ENCODE measurements around the gene SIAH3. TPM values are rescaled to one million over a fixed set of nuclear protein-coding genes. Genes with fewer than 3 reads are reported as not detected.

The SIAH3 gene
- polyA plus RNA-seq, 1 donor from 2014 or later: 4.9 TPM

DNA sequence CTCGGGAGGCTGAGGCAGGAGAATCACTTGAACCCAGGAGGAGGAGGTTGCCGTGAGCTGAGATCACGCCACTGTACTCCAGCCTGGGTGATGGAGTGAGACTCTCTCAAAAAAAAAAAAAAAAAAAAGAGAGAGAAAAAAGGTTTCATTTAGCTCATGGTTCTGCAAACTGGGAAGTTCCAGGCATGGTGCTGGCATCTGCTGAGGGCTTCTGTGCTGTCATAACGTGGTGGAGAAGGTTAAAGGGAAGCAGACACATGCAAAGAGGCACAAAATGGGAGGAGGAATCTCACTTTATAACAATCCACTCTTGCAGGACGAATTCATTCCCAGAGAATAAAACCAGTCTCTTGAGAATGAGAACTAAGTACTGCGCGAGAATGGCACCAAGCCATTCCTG is 34.9 kb upstream of the SIAH3 start:
- Histone ChIP-seq H3F3A (ENCODE audit: insufficient read depth, low read length, poor library complexity, severe bottlenecking) (no peaks in the 10 kb centered on the region), H2AFZ (ENCODE audit: low read depth, low read length) (no peak overlapping the region), H3K27ac (ENCODE audit: low read length) (no peak overlapping the region), H3K4me2 (ENCODE audit: low read length) (no peak overlapping the region), H3K27me3 (ENCODE audit: insufficient read depth, low read depth, low read length) (no peaks in the 10 kb centered on the region), H3K9me2 (ENCODE audit: insufficient read depth, low read length) (no peaks in the 10 kb centered on the region), H3K9ac (ENCODE audit: low read length) (no peak overlapping the region), H4K20me1 (ENCODE audit: insufficient read depth) (no peaks in the 10 kb centered on the region), H3K36me3 (ENCODE audit: insufficient read depth, low read length) (no peaks in the 10 kb centered on the region), H3K4me3 (ENCODE audit: low read length) (no peak overlapping the region), H3K79me2 (replicated peaks; ENCODE audit: insufficient read depth, low read length) (no peaks in the 10 kb centered on the region), H3K9me3 (ENCODE audit: low read length) (no peaks in the 10 kb centered on the region)
- TF ChIP-seq RAD21 (conservative IDR thresholded peaks at IDR 0.05) (no peak), SMC3 (conservative IDR thresholded peaks at IDR 0.05; ENCODE audit: poor library complexity) (no peak), MXI1 (conservative IDR thresholded peaks at IDR 0.05; ENCODE audit: poor library complexity, severe bottlenecking) (no peak), EZH2 (IDR thresholded peaks at IDR 0.05; ENCODE audit: borderline replicate concordance, insufficient read depth, low read length, poor library complexity, severe bottlenecking) (no peak), TAF1 (IDR thresholded peaks at IDR 0.05; ENCODE audit: low read depth) (no peak), POLR2AphosphoS5 (IDR thresholded peaks at IDR 0.05) (no peak), EP300 (conservative IDR thresholded peaks at IDR 0.05; ENCODE audit: poor library complexity, severe bottlenecking) (no peak)
- TF ChIP-seq, protein P1, sequence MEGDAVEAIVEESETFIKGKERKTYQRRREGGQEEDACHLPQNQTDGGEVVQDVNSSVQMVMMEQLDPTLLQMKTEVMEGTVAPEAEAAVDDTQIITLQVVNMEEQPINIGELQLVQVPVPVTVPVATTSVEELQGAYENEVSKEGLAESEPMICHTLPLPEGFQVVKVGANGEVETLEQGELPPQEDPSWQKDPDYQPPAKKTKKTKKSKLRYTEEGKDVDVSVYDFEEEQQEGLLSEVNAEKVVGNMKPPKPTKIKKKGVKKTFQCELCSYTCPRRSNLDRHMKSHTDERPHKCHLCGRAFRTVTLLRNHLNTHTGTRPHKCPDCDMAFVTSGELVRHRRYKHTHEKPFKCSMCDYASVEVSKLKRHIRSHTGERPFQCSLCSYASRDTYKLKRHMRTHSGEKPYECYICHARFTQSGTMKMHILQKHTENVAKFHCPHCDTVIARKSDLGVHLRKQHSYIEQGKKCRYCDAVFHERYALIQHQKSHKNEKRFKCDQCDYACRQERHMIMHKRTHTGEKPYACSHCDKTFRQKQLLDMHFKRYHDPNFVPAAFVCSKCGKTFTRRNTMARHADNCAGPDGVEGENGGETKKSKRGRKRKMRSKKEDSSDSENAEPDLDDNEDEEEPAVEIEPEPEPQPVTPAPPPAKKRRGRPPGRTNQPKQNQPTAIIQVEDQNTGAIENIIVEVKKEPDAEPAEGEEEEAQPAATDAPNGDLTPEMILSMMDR (IDR thresholded peaks at IDR 0.05; ENCODE audit: poor library complexity, severe bottlenecking): no peak
- TF ChIP-seq, protein P2, sequence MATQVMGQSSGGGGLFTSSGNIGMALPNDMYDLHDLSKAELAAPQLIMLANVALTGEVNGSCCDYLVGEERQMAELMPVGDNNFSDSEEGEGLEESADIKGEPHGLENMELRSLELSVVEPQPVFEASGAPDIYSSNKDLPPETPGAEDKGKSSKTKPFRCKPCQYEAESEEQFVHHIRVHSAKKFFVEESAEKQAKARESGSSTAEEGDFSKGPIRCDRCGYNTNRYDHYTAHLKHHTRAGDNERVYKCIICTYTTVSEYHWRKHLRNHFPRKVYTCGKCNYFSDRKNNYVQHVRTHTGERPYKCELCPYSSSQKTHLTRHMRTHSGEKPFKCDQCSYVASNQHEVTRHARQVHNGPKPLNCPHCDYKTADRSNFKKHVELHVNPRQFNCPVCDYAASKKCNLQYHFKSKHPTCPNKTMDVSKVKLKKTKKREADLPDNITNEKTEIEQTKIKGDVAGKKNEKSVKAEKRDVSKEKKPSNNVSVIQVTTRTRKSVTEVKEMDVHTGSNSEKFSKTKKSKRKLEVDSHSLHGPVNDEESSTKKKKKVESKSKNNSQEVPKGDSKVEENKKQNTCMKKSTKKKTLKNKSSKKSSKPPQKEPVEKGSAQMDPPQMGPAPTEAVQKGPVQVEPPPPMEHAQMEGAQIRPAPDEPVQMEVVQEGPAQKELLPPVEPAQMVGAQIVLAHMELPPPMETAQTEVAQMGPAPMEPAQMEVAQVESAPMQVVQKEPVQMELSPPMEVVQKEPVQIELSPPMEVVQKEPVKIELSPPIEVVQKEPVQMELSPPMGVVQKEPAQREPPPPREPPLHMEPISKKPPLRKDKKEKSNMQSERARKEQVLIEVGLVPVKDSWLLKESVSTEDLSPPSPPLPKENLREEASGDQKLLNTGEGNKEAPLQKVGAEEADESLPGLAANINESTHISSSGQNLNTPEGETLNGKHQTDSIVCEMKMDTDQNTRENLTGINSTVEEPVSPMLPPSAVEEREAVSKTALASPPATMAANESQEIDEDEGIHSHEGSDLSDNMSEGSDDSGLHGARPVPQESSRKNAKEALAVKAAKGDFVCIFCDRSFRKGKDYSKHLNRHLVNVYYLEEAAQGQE (IDR thresholded peaks at IDR 0.05; ENCODE audit: borderline replicate concordance): no peak

DNA sequence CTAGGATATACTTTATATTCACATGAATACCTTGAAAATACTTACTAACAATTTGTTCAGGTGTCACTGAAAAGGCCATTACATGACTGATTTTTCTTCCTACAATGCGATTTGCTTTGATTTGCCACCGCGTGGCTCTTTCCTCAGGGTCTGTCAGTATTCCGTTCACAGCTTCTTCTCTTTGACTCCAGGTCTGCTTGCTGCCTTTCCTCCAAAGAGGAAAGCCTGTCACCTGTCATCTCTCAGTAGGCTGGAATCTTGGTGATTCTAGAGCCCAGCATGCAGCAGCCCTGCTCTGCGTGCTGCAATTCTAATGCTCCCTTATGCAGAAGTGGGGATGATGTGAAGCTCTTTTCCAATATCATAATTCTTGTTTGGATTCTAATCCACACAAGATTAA is 33.6 kb upstream of the SIAH3 start:
- H4K20me1 ChIP-seq (ENCODE audit: insufficient read depth): no peaks in the 10 kb centered on the region
- no peaks in the 10 kb centered on the region for H3K79me2 ChIP-seq (replicated peaks; ENCODE audit: insufficient read depth, low read length)
- TF ChIP-seq SMC3 (conservative IDR thresholded peaks at IDR 0.05; ENCODE audit: poor library complexity) (peak; percentile 57), TAF1 (IDR thresholded peaks at IDR 0.05; ENCODE audit: low read depth) (no peak), EZH2 (IDR thresholded peaks at IDR 0.05; ENCODE audit: borderline replicate concordance, insufficient read depth, low read length, poor library complexity, severe bottlenecking) (no peak), RAD21 (conservative IDR thresholded peaks at IDR 0.05) (peak; percentile 57), MXI1 (conservative IDR thresholded peaks at IDR 0.05; ENCODE audit: poor library complexity, severe bottlenecking) (peak; percentile 21), POLR2AphosphoS5 (IDR thresholded peaks at IDR 0.05) (peak; percentile 71), EP300 (conservative IDR thresholded peaks at IDR 0.05; ENCODE audit: poor library complexity, severe bottlenecking) (peak; percentile 88)
- TF ChIP-seq, protein P1 (IDR thresholded peaks at IDR 0.05; ENCODE audit: poor library complexity, severe bottlenecking): no peak
- TF ChIP-seq, protein P2 (IDR thresholded peaks at IDR 0.05; ENCODE audit: borderline replicate concordance): peak; percentile 97

More for the DNA sequence above, 33.6 kb upstream of the SIAH3 start:
- Histone ChIP-seq H3K9me3 (ENCODE audit: low read length) (no peaks in the 10 kb centered on the region), H3K27me3 (ENCODE audit: insufficient read depth, low read depth, low read length) (no peaks in the 10 kb centered on the region), H2AFZ (ENCODE audit: low read depth, low read length) (no peak overlapping the region), H3K9me2 (ENCODE audit: insufficient read depth, low read length) (no peaks in the 10 kb centered on the region), H3K4me2 (ENCODE audit: low read length) (no peak overlapping the region), H3K27ac (ENCODE audit: low read length) (peak overlapping the region; percentile 64), H3K9ac (ENCODE audit: low read length) (peak overlapping the region; percentile 18), H3F3A (ENCODE audit: insufficient read depth, low read length, poor library complexity, severe bottlenecking) (no peaks in the 10 kb centered on the region), H3K4me3 (ENCODE audit: low read length) (peak overlapping the region; percentile 27), H3K36me3 (ENCODE audit: insufficient read depth, low read length) (no peaks in the 10 kb centered on the region)

Measured in neural cell (in vitro differentiated cells).